HG02798 (cell line): ENCODE results near the gene MORC3.
A peak's percentile ranks its signal among the peaks of the same experiment; 100 is the strongest.
"Not testable (repeated sequence)": the region's sequence is repeated elsewhere in the genome, so short reads cannot be mapped to it uniquely, and the experiment has no call there.

Experiments
- ATAC-seq: cut with Tn5 transposase; IDR thresholded peaks from one replicate; pipeline ENCODE4 v1.9.1; 2021; ENCODE audit warnings: mild to moderate bottlenecking; ENCODE audit not compliant: unreplicated experiment, poor library complexity

The MORC3 gene

GRCh38 chr21:36319767-36320420 lies at the start of gene MORC3:
TSS of gene MORC3 (plus strand) at chr21:36320197. CDS start at chr21:36320265, 68 bp downstream.
- ATAC-seq, result peak; percentile 92

- ATAC-seq, result not testable (repeated sequence)
These were observed 49.0 kb upstream of the MORC3 start for GRCh38 chr21:36270786-36271695.

GRCh38 chr21:36274128-36274527 lies 45.9 kb upstream of the MORC3 start:
- no peak for ATAC-seq

GRCh38 chr21:36282568-36283230 lies 37.3 kb upstream of the MORC3 start:
- no peak for ATAC-seq

GRCh38 chr21:36283231-36283622 lies 36.8 kb upstream of the MORC3 start:
- ATAC-seq, result not testable (repeated sequence)

- no peak for ATAC-seq
These were observed 31.2 kb upstream of the MORC3 start for GRCh38 chr21:36288651-36289243.

- no peak for ATAC-seq
These were observed 28.5 kb upstream of the MORC3 start for GRCh38 chr21:36291509-36291908.

- no peak for ATAC-seq
These were observed 22.5 kb upstream of the MORC3 start for GRCh38 chr21:36297406-36297937.

GRCh38 chr21:36297938-36298572 lies 21.9 kb upstream of the MORC3 start:
- peak; percentile 99 for ATAC-seq

GRCh38 chr21:36306872-36307534 lies 13.0 kb upstream of the MORC3 start:
- ATAC-seq, result no peak

GRCh38 chr21:36310016-36310415 lies 10.0 kb upstream of the MORC3 start:
- ATAC-seq, result peak; percentile 63

- ATAC-seq, result not testable (repeated sequence)
These were observed 6.6 kb upstream of the MORC3 start for GRCh38 chr21:36313446-36313845.

- ATAC-seq, result not testable (repeated sequence)
These were observed 4.0 kb upstream of the MORC3 start for GRCh38 chr21:36316045-36316444.

GRCh38 chr21:36316872-36317484 lies 3.0 kb upstream of the MORC3 start:
- no peak for ATAC-seq

GRCh38 chr21:36319406-36319766 lies 611 bp upstream of the MORC3 start:
- not testable (repeated sequence) for ATAC-seq

GRCh38 chr21:36320421-36321324 lies 676 bp downstream of the MORC3 start:
- peak; percentile 51 for ATAC-seq

- no peak for ATAC-seq
These were observed 1.5 kb downstream of the MORC3 start for GRCh38 chr21:36321325-36322082.
